Neural cell (in vitro differentiated cells): ENCODE measurements around the gene FLT1. TPM values are rescaled to one million over a fixed set of nuclear protein-coding genes. Genes with fewer than 3 reads are reported as not detected.

ENCODE experiments used
- H2AFZ ChIP-seq: fragments of 200-600, 300-800 bp; sonication (generic), shearing (Covaris generic); 2 replicates; pipeline ENCODE4 v1.6.0; 2014; ENCODE audit warnings: low read depth, mild to moderate bottlenecking, antibody characterized with exemption, low read length, moderate library complexity
- H3F3A ChIP-seq: fragments of 200-600 bp; shearing (Covaris generic); 2 replicates; pipeline ENCODE4 v1.6.1; 2016; ENCODE audit warnings: mild to moderate bottlenecking, moderate library complexity, mixed read lengths, antibody characterized with exemption, low read length; ENCODE audit not compliant: insufficient read depth, poor library complexity, severe bottlenecking
- H3K27ac ChIP-seq: fragments of 200-600, 300-800 bp; sonication (generic), shearing (Covaris generic); 2 replicates; pipeline ENCODE4 v1.5.1; 2014; ENCODE audit warnings: mild to moderate bottlenecking, low read length, moderate library complexity
- H3K27me3 ChIP-seq: fragments of 300-800, 200-600 bp; sonication (generic), shearing (Covaris generic); 2 replicates; pipeline ENCODE4 v1.6.0; 2014; ENCODE audit warnings: mild to moderate bottlenecking, low read depth, low read length, moderate library complexity; ENCODE audit not compliant: insufficient read depth
- H3K36me3 ChIP-seq: fragments of 300-800, 200-600 bp; sonication (generic), shearing (Covaris generic); 2 replicates; pipeline ENCODE4 v1.5.1; 2014; ENCODE audit warnings: mild to moderate bottlenecking, antibody characterized with exemption, low read length, moderate library complexity; ENCODE audit not compliant: insufficient read depth
- H3K4me2 ChIP-seq: fragments of 300-800, 200-600 bp; sonication (generic), shearing (Covaris generic); 2 replicates; pipeline ENCODE4 v1.6.0; 2014; ENCODE audit warnings: mild to moderate bottlenecking, low read length
- H3K4me3 ChIP-seq: fragments of 300-800, 200-600 bp; sonication (generic), shearing (Covaris generic); 2 replicates; pipeline ENCODE4 v1.5.1; 2014; ENCODE audit warnings: mild to moderate bottlenecking, low read length, moderate library complexity
- H3K79me2 ChIP-seq: fragments of 200-600 bp; shearing (Covaris generic); replicated peaks from 2 replicates; pipeline ENCODE4 v1.6.0; 2014; ENCODE audit warnings: mild to moderate bottlenecking, low read length, moderate library complexity; ENCODE audit not compliant: insufficient read depth
- H3K9ac ChIP-seq: fragments of 300-800, 200-600 bp; sonication (generic), shearing (Covaris generic); 2 replicates; pipeline ENCODE4 v1.6.1; 2016; ENCODE audit warnings: mild to moderate bottlenecking, low read length, mixed read lengths
- H3K9me2 ChIP-seq: fragments of 200-600 bp; shearing (Covaris generic); 2 replicates; pipeline ENCODE4 v1.6.1; 2016; ENCODE audit warnings: mild to moderate bottlenecking, low read length, mixed read lengths; ENCODE audit not compliant: insufficient read depth
- H3K9me3 ChIP-seq: fragments of 200-600, 300-800 bp; sonication (generic), shearing (Covaris generic); 2 replicates; pipeline ENCODE4 v1.6.1; 2016; ENCODE audit warnings: mild to moderate bottlenecking, mixed run types, low read length, moderate library complexity, mixed read lengths
- H4K20me1 ChIP-seq: fragments of 200-600 bp; shearing (Covaris generic); 2 replicates; pipeline ENCODE4 v1.6.1; 2016; ENCODE audit warnings: mild to moderate bottlenecking, mixed run types; ENCODE audit not compliant: insufficient read depth
- EP300 ChIP-seq: fragments of 450-650 bp; conservative IDR thresholded peaks from 2 replicates; pipeline ENCODE4 v1.6.1; 2014; ENCODE audit warnings: antibody characterized with exemption, mild to moderate bottlenecking, moderate library complexity; ENCODE audit not compliant: poor library complexity, severe bottlenecking
- EZH2 ChIP-seq: fragments of 200-600, 300-800 bp; shearing (Covaris generic), sonication (generic); IDR thresholded peaks from 2 replicates; pipeline ENCODE4 v1.6.1; 2014; ENCODE audit warnings: antibody characterized with exemption, low read length, borderline replicate concordance, mild to moderate bottlenecking; ENCODE audit not compliant: insufficient read depth, poor library complexity, severe bottlenecking
- MXI1 ChIP-seq: fragments of 450-650 bp; conservative IDR thresholded peaks from 2 replicates; pipeline ENCODE4 v1.6.1; 2014; ENCODE audit warnings: antibody characterized with exemption, mild to moderate bottlenecking; ENCODE audit not compliant: poor library complexity, severe bottlenecking
- POLR2AphosphoS5 ChIP-seq: IDR thresholded peaks from 2 replicates; pipeline ENCODE4 v1.6.1; 2012
- RAD21 ChIP-seq: fragments of 450-650 bp; conservative IDR thresholded peaks from 2 replicates; pipeline ENCODE4 v1.6.1; 2014; ENCODE audit warnings: antibody characterized with exemption, mild to moderate bottlenecking, moderate library complexity
- SMC3 ChIP-seq: fragments of 450-650 bp; conservative IDR thresholded peaks from 2 replicates; pipeline ENCODE4 v1.6.1; 2014; ENCODE audit warnings: antibody characterized with exemption, mild to moderate bottlenecking, moderate library complexity; ENCODE audit not compliant: poor library complexity
- TAF1 ChIP-seq: IDR thresholded peaks from 2 replicates; pipeline ENCODE4 v1.6.1; 2012; ENCODE audit warnings: low read depth
- polyA plus RNA-seq: library from polyadenylated mRNA; depleted of rRNA; stranded (reverse); fragments of >200 nt; gene quantifications from 2 replicates; pipeline ENCODE4 v1.2.3, GENCODE V29; 2014
- TF ChIP-seq, protein P1 (sequence below): IDR thresholded peaks from 2 replicates; pipeline ENCODE4 v1.6.1; 2012; ENCODE audit warnings: borderline replicate concordance
- TF ChIP-seq, protein P2 (sequence below): fragments of 450-650 bp; IDR thresholded peaks from 2 replicates; pipeline ENCODE4 v1.5.1; 2014; ENCODE audit warnings: antibody characterized with exemption, mild to moderate bottlenecking, moderate library complexity; ENCODE audit not compliant: poor library complexity, severe bottlenecking

The FLT1 gene
- polyA plus RNA-seq, 1 donor from 2014 or later: not detected

DNA sequence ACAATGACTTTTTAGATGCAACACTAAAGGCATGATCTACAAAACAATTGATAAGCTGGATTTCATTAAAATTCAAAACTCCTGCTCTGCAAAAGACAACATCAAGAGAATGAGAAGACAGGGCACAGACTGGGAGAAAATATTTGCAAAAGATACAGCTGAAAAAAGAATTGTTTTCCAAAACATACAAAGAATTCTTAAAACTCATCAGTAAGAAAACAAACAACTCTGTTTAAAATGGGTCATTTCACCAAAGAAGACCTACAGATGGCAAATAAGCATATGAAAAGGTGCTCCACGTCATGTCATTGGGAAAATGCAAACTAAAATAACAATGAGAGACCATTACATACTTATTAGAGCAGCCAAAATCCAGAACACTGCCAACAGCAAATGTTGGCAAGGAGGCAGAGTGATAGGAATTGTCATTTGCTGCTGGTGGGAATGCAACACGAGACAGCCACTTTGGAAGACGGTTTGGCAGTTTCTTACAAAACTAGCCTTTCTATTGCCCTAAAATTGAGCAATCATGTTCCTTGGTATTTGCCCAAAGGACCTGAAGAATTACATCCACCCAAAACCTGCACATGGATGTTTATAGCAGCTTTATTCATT is 39.2 kb downstream of the FLT1 start:
- TF ChIP-seq MXI1: no peak
- TF ChIP-seq TAF1: no peak
- no peak for TF ChIP-seq POLR2AphosphoS5
- TF ChIP-seq, protein P1, sequence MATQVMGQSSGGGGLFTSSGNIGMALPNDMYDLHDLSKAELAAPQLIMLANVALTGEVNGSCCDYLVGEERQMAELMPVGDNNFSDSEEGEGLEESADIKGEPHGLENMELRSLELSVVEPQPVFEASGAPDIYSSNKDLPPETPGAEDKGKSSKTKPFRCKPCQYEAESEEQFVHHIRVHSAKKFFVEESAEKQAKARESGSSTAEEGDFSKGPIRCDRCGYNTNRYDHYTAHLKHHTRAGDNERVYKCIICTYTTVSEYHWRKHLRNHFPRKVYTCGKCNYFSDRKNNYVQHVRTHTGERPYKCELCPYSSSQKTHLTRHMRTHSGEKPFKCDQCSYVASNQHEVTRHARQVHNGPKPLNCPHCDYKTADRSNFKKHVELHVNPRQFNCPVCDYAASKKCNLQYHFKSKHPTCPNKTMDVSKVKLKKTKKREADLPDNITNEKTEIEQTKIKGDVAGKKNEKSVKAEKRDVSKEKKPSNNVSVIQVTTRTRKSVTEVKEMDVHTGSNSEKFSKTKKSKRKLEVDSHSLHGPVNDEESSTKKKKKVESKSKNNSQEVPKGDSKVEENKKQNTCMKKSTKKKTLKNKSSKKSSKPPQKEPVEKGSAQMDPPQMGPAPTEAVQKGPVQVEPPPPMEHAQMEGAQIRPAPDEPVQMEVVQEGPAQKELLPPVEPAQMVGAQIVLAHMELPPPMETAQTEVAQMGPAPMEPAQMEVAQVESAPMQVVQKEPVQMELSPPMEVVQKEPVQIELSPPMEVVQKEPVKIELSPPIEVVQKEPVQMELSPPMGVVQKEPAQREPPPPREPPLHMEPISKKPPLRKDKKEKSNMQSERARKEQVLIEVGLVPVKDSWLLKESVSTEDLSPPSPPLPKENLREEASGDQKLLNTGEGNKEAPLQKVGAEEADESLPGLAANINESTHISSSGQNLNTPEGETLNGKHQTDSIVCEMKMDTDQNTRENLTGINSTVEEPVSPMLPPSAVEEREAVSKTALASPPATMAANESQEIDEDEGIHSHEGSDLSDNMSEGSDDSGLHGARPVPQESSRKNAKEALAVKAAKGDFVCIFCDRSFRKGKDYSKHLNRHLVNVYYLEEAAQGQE: no peak
- TF ChIP-seq RAD21: no peak
- TF ChIP-seq SMC3: no peak
- TF ChIP-seq, protein P2, sequence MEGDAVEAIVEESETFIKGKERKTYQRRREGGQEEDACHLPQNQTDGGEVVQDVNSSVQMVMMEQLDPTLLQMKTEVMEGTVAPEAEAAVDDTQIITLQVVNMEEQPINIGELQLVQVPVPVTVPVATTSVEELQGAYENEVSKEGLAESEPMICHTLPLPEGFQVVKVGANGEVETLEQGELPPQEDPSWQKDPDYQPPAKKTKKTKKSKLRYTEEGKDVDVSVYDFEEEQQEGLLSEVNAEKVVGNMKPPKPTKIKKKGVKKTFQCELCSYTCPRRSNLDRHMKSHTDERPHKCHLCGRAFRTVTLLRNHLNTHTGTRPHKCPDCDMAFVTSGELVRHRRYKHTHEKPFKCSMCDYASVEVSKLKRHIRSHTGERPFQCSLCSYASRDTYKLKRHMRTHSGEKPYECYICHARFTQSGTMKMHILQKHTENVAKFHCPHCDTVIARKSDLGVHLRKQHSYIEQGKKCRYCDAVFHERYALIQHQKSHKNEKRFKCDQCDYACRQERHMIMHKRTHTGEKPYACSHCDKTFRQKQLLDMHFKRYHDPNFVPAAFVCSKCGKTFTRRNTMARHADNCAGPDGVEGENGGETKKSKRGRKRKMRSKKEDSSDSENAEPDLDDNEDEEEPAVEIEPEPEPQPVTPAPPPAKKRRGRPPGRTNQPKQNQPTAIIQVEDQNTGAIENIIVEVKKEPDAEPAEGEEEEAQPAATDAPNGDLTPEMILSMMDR: no peak
- H3K9ac ChIP-seq: no peak overlapping the region
- no peak overlapping the region for H2AFZ ChIP-seq
- no peaks in the 10 kb centered on the region for H4K20me1 ChIP-seq
- no peaks in the 10 kb centered on the region for H3F3A ChIP-seq
- no peaks in the 10 kb centered on the region for H3K9me3 ChIP-seq
- no peak overlapping the region for H3K27ac ChIP-seq
- H3K79me2 ChIP-seq: no peaks in the 10 kb centered on the region
- no peaks in the 10 kb centered on the region for H3K9me2 ChIP-seq
- no peaks in the 10 kb centered on the region for H3K27me3 ChIP-seq
- no peak overlapping the region for H3K4me3 ChIP-seq
- H3K36me3 ChIP-seq: no peaks in the 10 kb centered on the region
- H3K4me2 ChIP-seq: no peak overlapping the region

DNA sequence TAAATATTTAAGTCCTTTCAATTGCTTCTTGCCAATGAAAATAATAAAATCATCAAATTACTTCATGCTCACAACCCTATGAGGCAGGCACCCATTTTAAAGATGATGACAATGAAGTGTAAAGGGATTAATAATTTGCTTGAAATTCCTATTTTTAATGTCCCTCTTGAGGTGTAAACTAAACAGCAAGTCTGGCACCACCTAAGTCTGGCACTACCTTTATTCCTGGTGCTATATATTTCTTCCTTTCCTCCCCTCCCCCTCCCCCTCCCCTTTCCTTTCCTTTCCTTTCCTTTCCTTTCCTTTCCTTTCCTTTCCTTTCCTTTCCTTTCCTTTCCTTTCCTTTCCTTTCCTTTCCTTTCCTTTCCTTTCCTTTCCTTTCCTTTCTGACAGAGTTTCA is 42.2 kb downstream of the FLT1 start:
- H3K4me2 ChIP-seq: no peak overlapping the region
- H3K27ac ChIP-seq: no peak overlapping the region
- no peaks in the 10 kb centered on the region for H3K9me3 ChIP-seq
- H3K9ac ChIP-seq: no peak overlapping the region
- no peaks in the 10 kb centered on the region for H3F3A ChIP-seq
- no peaks in the 10 kb centered on the region for H3K27me3 ChIP-seq
- no peak overlapping the region for H2AFZ ChIP-seq
- no peaks in the 10 kb centered on the region for H3K9me2 ChIP-seq
- TF ChIP-seq POLR2AphosphoS5 (no peak), TAF1 (no peak), RAD21 (no peak), SMC3 (no peak), EP300 (no peak), MXI1 (no peak), EZH2 (no peak)
- TF ChIP-seq, protein P1: no peak
- no peak overlapping the region for H3K4me3 ChIP-seq
- no peaks in the 10 kb centered on the region for H3K79me2 ChIP-seq
- no peaks in the 10 kb centered on the region for H4K20me1 ChIP-seq
- no peaks in the 10 kb centered on the region for H3K36me3 ChIP-seq
